Measurements from ENCODE around the gene GRIN2A. TPM values are rescaled to one million over a fixed set of nuclear protein-coding genes. Genes with fewer than 3 reads are reported as not detected.

Gene GRIN2A
- total RNA-seq, 4 donors from 2014 or later: 0.35 to 7.4 (median 1.5) TPM

GRCh38 chr16:10031955-10032354 lies 150.3 kb downstream of the GRIN2A start:
- TF ChIP-seq CTCF (IDR thresholded peaks at IDR 0.05): no peak
- TF ChIP-seq POLR2A (IDR thresholded peaks at IDR 0.05): no peak
- no peak overlapping the region for H3K27ac ChIP-seq
- no peaks in the 10 kb centered on the region for H3K27me3 ChIP-seq
- no peaks in the 10 kb centered on the region for H3K4me1 ChIP-seq
- no peak overlapping the region for H3K4me3 ChIP-seq
- no peak for DNase-seq
- H3K9me3 ChIP-seq: no peaks in the 10 kb centered on the region
- H3K36me3 ChIP-seq: no peaks in the 10 kb centered on the region

GRCh38 chr16:10031473-10031872 lies 150.8 kb downstream of the GRIN2A start:
- Histone ChIP-seq H3K4me1 (no peaks in the 10 kb centered on the region), H3K4me3 (no peak overlapping the region), H3K27ac (no peak overlapping the region), H3K9me3 (no peaks in the 10 kb centered on the region), H3K27me3 (no peaks in the 10 kb centered on the region), H3K36me3 (no peaks in the 10 kb centered on the region)
- TF ChIP-seq CTCF (IDR thresholded peaks at IDR 0.05) (peak in 1 of 6 experiments; percentile 12), POLR2A (IDR thresholded peaks at IDR 0.05) (no peak)
- no peak for DNase-seq

- Histone ChIP-seq H3K36me3 (no peaks in the 10 kb centered on the region), H3K27ac (no peak overlapping the region), H3K4me3 (no peak overlapping the region), H3K4me1 (no peaks in the 10 kb centered on the region), H3K9me3 (no peaks in the 10 kb centered on the region), H3K27me3 (no peaks in the 10 kb centered on the region)
- TF ChIP-seq POLR2A (IDR thresholded peaks at IDR 0.05): no peak
- no peak for DNase-seq
Measured at GRCh38 chr16:10028644-10029043, 153.6 kb downstream of the GRIN2A start.

- H3K27ac ChIP-seq: no peak overlapping the region
- TF ChIP-seq POLR2A (IDR thresholded peaks at IDR 0.05): no peak
- TF ChIP-seq CTCF (IDR thresholded peaks at IDR 0.05): no peak
- no peaks in the 10 kb centered on the region for H3K36me3 ChIP-seq
- H3K9me3 ChIP-seq: no peaks in the 10 kb centered on the region
- H3K27me3 ChIP-seq: no peaks in the 10 kb centered on the region
- H3K4me3 ChIP-seq: no peak overlapping the region
- H3K4me1 ChIP-seq: no peaks in the 10 kb centered on the region
- DNase-seq: no peak
Measured at GRCh38 chr16:10027553-10027952, 154.7 kb downstream of the GRIN2A start.

- no peaks in the 10 kb centered on the region for H3K9me3 ChIP-seq
- no peak overlapping the region for H3K4me3 ChIP-seq
- TF ChIP-seq CTCF (IDR thresholded peaks at IDR 0.05): no peak
- TF ChIP-seq POLR2A (IDR thresholded peaks at IDR 0.05): no peak
- no peaks in the 10 kb centered on the region for H3K27me3 ChIP-seq
- no peak for DNase-seq
- no peak overlapping the region for H3K27ac ChIP-seq
- H3K36me3 ChIP-seq: no peaks in the 10 kb centered on the region
- H3K4me1 ChIP-seq: no peaks in the 10 kb centered on the region
Measured at GRCh38 chr16:10026593-10026992, 155.6 kb downstream of the GRIN2A start.

GRCh38 chr16:10022098-10022497 lies 160.1 kb downstream of the GRIN2A start:
- no peak for TF ChIP-seq POLR2A (IDR thresholded peaks at IDR 0.05)
- no peak for TF ChIP-seq CTCF (IDR thresholded peaks at IDR 0.05)
- DNase-seq: no peak
- no peaks in the 10 kb centered on the region for H3K4me1 ChIP-seq
- H3K36me3 ChIP-seq: no peaks in the 10 kb centered on the region
- no peaks in the 10 kb centered on the region for H3K9me3 ChIP-seq
- H3K27me3 ChIP-seq: no peaks in the 10 kb centered on the region
- H3K27ac ChIP-seq: no peak overlapping the region
- H3K4me3 ChIP-seq: no peak overlapping the region

All from Peyer's patch (tissue), 4 donors.